ENCODE measurements around the gene CLPTM1L. TPM values are rescaled to one million over a fixed set of nuclear protein-coding genes. Genes with fewer than 3 reads are reported as not detected.
"Not testable (repeated sequence)": the region's sequence is repeated elsewhere in the genome, so short reads cannot be mapped to it uniquely, and the experiment has no call there.

Gene CLPTM1L
- total RNA-seq, 1 donor: 108 TPM

DNA sequence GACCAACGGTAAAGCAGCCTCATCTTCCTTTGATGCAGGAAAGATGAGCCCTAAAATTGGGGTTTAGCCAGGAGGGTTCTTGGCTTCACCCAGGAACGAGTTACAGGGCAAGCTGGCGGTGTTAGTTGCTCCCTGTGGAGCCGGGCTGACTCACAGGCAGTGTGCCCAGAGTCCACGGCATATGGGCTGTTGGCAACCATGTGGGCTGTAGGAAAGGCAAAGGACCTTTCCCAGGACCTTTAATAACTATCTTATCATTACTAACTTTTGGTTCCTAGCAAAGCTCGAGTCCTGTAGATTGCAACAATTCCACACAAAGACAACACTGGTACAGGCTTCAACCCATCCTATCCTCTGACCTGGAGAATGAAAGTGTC is 29.8 kb upstream of the CLPTM1L start:
- TF ChIP-seq, protein P1, sequence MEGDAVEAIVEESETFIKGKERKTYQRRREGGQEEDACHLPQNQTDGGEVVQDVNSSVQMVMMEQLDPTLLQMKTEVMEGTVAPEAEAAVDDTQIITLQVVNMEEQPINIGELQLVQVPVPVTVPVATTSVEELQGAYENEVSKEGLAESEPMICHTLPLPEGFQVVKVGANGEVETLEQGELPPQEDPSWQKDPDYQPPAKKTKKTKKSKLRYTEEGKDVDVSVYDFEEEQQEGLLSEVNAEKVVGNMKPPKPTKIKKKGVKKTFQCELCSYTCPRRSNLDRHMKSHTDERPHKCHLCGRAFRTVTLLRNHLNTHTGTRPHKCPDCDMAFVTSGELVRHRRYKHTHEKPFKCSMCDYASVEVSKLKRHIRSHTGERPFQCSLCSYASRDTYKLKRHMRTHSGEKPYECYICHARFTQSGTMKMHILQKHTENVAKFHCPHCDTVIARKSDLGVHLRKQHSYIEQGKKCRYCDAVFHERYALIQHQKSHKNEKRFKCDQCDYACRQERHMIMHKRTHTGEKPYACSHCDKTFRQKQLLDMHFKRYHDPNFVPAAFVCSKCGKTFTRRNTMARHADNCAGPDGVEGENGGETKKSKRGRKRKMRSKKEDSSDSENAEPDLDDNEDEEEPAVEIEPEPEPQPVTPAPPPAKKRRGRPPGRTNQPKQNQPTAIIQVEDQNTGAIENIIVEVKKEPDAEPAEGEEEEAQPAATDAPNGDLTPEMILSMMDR (IDR thresholded peaks at IDR 0.05; ENCODE audit: insufficient read depth, low read length): no peak
- peak; percentile 26 for DNase-seq (ENCODE audit: low read depth)
- H3K4me3 ChIP-seq (ENCODE audit: low read depth, low read length): no peak overlapping the region

DNA sequence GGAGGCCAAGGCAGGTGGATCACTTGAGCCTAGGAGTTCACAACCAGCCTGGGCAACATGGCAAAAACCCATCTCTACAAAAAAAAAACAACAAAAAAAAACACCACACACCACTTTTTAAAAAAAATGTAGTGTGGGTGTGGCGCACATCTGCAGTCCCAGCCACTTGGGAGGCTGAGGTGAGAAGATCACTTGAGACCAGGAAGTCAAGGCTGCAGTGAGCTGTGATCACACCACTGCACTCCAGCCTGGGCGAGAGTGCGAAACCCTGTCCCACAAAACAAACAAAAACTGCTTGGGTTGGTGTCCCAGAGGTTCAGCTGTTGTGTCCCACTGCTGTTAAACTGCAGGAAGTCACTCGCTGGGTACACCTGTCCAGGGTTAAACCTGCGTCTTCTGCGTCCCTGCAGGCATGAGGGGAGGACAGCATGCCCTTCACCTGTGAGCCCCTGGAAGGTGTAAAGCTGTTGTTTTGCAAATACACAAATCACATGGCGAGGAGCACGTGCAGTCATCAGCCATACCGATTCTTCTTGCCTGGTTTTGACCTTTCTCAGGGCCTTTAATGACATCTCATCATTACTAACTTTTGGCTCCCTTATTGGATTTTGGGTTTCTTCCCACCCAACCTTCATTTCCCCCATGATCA is 29.3 kb upstream of the CLPTM1L start:
- TF ChIP-seq, protein P1 (IDR thresholded peaks at IDR 0.05; ENCODE audit: insufficient read depth, low read length): no peak
- H3K4me3 ChIP-seq (ENCODE audit: low read depth, low read length): no peak overlapping the region
- DNase-seq (ENCODE audit: low read depth): no peak

DNA sequence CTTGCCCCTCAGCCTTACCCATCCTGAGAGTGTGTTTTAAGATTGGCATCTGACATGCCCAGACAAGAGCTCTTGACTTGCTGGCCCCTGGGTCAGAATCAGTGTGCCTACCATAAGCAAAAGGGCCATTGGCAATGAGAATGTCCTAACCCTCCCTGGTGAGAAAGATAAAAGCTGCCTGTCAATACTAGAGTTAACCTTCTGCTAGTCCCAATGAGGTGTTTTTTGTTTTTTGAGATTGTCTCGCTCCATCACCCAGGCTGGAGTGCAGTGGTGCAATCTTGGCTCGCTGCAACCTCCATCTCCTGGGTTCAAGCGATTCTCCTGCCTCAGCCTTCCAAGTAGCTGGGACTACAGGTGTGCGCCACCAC is 27.1 kb upstream of the CLPTM1L start:
- DNase-seq (ENCODE audit: low read depth); H3K4me3 ChIP-seq (ENCODE audit: low read depth, low read length): not testable (repeated sequence)

DNA sequence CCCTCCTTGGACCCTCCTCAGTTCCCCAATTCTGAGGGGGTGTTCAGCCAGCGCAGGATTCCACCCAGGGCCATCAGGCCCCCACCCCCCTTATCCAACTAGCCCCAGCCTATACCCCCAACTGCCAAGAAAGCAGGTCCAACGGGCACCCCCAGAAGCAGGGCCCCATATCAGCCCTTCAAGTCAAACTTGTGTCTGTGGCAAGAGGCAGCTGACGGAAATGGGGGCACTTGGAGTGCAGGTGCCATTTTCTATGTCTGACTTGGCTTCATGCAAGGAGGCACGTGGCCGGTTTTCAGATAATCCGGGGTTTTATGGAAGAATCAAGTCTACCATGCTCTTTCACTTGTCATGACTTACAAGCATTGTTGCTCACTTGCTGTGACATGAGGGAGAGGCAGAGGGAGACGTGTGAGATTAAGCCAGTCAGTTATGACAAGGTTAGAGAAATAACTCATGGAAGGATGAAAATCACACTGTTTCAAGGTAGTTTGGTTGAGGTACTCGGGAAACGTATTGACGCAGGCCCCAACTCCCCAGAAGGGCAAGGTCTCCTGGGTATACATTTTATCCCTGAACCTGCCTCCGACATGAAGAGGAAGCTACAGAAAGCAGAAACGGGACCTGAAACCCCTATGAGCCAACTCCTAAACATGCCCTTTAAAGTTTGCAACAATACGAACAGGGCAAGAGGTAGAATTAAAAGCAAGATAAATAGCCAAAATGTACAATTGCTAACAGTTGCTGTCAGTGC is 26.5 kb upstream of the CLPTM1L start:
- H3K4me3 ChIP-seq (ENCODE audit: low read depth, low read length): no peak overlapping the region
- TF ChIP-seq, protein P1 (IDR thresholded peaks at IDR 0.05; ENCODE audit: insufficient read depth, low read length): no peak
- DNase-seq (ENCODE audit: low read depth): no peak

DNA sequence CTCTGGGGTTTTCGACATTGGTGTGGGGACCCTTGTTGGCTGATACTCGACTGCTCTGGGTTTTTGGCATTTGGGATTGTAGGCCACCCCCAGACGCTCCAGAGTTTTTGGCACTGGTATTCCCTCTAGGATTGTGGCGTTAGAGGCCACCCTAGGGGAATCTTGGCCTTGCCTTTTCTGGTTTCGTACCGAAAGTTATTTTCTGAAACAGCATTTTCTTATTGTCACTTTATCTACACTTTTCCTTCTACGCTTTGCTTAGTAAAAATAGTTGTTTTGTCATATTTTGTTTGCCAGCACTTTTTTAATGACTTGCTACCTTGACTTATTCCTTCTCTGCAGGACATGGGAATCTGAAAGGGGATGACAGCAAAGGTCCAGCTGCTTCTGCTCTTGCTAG is 25.1 kb upstream of the CLPTM1L start:
- no peak for DNase-seq (ENCODE audit: low read depth)

DNA sequence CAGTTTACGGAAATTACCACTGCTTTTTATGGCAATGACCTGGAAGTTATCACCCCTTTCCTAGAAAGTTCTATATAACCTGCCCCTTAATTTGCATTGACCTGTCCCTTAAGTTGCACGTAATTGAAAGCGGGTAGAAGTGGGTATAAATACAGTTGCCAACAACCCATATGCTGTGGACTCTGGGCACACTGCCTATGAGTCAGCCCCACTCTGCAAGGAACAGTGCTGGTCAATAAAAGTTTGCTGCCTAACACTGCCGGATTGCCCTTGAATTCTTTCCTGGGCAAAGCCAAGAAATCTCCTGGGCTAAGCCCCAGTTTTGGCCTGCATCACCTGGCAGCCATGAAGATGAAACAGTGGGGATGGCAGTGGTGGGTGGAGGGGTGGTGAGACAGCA is 23.9 kb upstream of the CLPTM1L start:
- no peak overlapping the region for H3K4me3 ChIP-seq (ENCODE audit: low read depth, low read length)
- DNase-seq (ENCODE audit: low read depth): no peak
- TF ChIP-seq, protein P1 (IDR thresholded peaks at IDR 0.05; ENCODE audit: insufficient read depth, low read length): no peak

More for the DNA sequence above, 25.1 kb upstream of the CLPTM1L start:
- no peak overlapping the region for H3K4me3 ChIP-seq (ENCODE audit: low read depth, low read length)
- TF ChIP-seq, protein P1 (IDR thresholded peaks at IDR 0.05; ENCODE audit: insufficient read depth, low read length): no peak

DNA sequence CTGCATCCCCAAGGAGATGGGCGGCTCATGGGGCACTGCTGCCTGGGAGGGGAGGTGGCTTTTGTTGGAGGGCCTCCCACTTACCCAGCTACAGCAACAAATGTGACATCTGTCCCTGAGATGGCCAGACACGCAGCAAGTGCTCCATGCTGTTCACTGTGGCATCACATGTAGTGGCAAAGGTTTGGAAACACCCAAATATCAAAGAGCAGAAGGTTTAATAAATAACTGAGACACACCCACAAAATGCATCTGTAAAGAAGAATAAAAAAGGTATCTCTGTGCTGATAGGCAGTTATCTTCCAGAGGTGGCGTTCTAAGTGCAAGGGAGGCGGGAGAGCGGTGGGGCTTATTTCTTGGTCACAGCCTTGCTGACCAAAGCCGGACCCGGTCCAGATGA is 23.3 kb upstream of the CLPTM1L start:
- TF ChIP-seq, protein P1 (IDR thresholded peaks at IDR 0.05; ENCODE audit: insufficient read depth, low read length): no peak
- DNase-seq (ENCODE audit: low read depth): no peak

More for the DNA sequence above, 23.3 kb upstream of the CLPTM1L start:
- no peak overlapping the region for H3K4me3 ChIP-seq (ENCODE audit: low read depth, low read length)
